ENCODE measurements around the gene SUGCT. TPM values are rescaled to one million over a fixed set of nuclear protein-coding genes. Genes with fewer than 3 reads are reported as not detected.

SUGCT gene
- total RNA-seq, 1 experiment from 2014 or later, result 1.6 TPM

DNA sequence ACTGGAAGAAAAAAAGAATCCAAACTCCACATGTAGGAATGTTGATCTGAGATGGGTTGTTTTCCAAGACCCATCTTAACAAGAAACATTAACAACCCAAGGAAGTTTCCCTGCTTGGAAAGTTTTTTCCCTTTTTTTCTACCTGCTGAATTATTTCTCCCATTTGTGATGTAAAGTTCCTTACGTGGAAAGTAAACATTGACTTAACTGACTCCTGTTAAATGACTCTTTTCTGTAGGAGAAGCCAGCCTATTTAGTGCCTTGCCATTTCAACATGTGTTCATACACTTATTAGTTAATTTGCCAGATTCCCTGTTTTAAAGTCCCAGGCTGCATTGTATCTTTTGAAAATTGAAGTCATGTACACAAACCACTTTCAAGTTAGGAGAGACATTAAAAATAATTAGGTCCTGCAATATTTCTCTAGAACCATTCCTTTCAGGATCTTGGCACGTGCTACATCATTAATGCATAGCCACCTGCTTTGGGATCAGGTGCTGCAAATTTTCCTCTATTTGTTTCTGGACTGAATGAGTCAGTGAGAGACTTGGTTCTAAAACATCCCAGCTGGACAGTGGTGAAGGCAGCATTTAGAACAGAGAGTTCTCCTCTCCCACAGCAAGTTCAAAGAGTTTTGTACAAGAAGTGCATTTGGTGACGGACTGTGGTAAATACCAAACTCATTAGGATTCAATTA is 698.5 kb downstream of the SUGCT start:
- no peak for DNase-seq
- no TSS peak for BruUV-seq (replicated peaks)
- H3K4me3 Mint-ChIP-seq (ENCODE audit: low read depth, unreplicated experiment), result no peak overlapping the region
- no peaks in the 10 kb centered on the region for H3K36me3 Mint-ChIP-seq (ENCODE audit: insufficient read depth, unreplicated experiment)
- intact Hi-C loops (cut with micrococcal nuclease; ENCODE audit: unreplicated experiment), result loop anchor here (5.0 kb wide), 2 partner anchors 214 to 864 kb away; no protein-coding TSS in a partner anchor
- no peaks in the 10 kb centered on the region for H3K27me3 Mint-ChIP-seq (ENCODE audit: unreplicated experiment)
- H3K4me1 Mint-ChIP-seq (ENCODE audit: low read depth, unreplicated experiment), result peaks cover 6% of the 10 kb centered on the region
- CTCF ChIA-PET, result interaction anchor here (0.6 kb wide), 1 partner anchor 522 kb away, joined by 4 read pairs; no protein-coding TSS in a partner anchor
- no peaks in the 10 kb centered on the region for H3K9me3 Mint-ChIP-seq (ENCODE audit: low read depth, unreplicated experiment)
- TF ChIP-seq CTCF (IDR thresholded peaks at IDR 0.05; ENCODE audit: unreplicated experiment), result no peak
- H3K27ac Mint-ChIP-seq (ENCODE audit: unreplicated experiment), result no peak overlapping the region

GRCh38 chr7:40833888-40834234 is 699.1 kb downstream of the SUGCT start:
- CTCF ChIA-PET, result interaction anchor here (0.6 kb wide), 1 partner anchor 522 kb away, joined by 4 read pairs; no protein-coding TSS in a partner anchor
- H3K27ac Mint-ChIP-seq (ENCODE audit: unreplicated experiment), result no peak overlapping the region
- intact Hi-C loops (cut with micrococcal nuclease; ENCODE audit: unreplicated experiment), result loop anchor here (5.0 kb wide), 2 partner anchors 213 to 863 kb away; no protein-coding TSS in a partner anchor
- H3K36me3 Mint-ChIP-seq (ENCODE audit: insufficient read depth, unreplicated experiment), result no peaks in the 10 kb centered on the region
- H3K4me1 Mint-ChIP-seq (ENCODE audit: low read depth, unreplicated experiment), result peaks cover 6% of the 10 kb centered on the region
- peak; percentile 24 for DNase-seq
- TF ChIP-seq CTCF (IDR thresholded peaks at IDR 0.05; ENCODE audit: unreplicated experiment), result no peak
- no TSS peak for BruUV-seq (replicated peaks)
- H3K27me3 Mint-ChIP-seq (ENCODE audit: unreplicated experiment), result no peaks in the 10 kb centered on the region
- no peak overlapping the region for H3K4me3 Mint-ChIP-seq (ENCODE audit: low read depth, unreplicated experiment)
- no peaks in the 10 kb centered on the region for H3K9me3 Mint-ChIP-seq (ENCODE audit: low read depth, unreplicated experiment)

DNA sequence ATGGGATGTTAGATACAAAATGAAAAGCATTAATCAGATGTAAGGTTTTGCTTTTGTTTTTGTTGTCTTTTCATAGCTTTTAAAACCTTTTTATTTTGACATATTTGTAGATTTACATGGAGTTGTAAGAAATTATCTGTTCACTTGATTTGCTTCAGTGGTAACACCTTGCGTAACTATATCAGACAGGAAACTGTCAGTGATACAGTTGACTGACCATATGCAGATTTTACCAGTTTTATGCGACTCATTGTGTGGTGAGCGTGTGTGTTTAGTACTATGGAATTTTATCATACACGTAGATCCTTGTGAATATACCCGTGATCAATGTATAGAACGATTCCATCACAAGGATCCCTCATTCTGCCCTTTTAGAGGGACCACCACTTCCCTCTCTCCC is 701.4 kb downstream of the SUGCT start:
- TF ChIP-seq CTCF (IDR thresholded peaks at IDR 0.05; ENCODE audit: unreplicated experiment), result no peak
- Mint-ChIP-seq H3K4me1 (ENCODE audit: low read depth, unreplicated experiment) (peaks cover 6% of the 10 kb centered on the region), H3K9me3 (ENCODE audit: low read depth, unreplicated experiment) (peaks cover 4% of the 10 kb centered on the region), H3K27ac (ENCODE audit: unreplicated experiment) (no peak overlapping the region), H3K4me3 (ENCODE audit: low read depth, unreplicated experiment) (no peak overlapping the region), H3K36me3 (ENCODE audit: insufficient read depth, unreplicated experiment) (no peaks in the 10 kb centered on the region), H3K27me3 (ENCODE audit: unreplicated experiment) (no peaks in the 10 kb centered on the region)
- intact Hi-C loops (cut with micrococcal nuclease; ENCODE audit: unreplicated experiment), result no loop called here
- CTCF ChIA-PET, result no interaction called here
- DNase-seq, result no peak
- BruUV-seq (replicated peaks), result no TSS peak

- Mint-ChIP-seq H3K9me3 (ENCODE audit: low read depth, unreplicated experiment) (peaks cover 4% of the 10 kb centered on the region), H3K4me1 (ENCODE audit: low read depth, unreplicated experiment) (no peaks in the 10 kb centered on the region), H3K27me3 (ENCODE audit: unreplicated experiment) (no peaks in the 10 kb centered on the region), H3K27ac (ENCODE audit: unreplicated experiment) (peak overlapping the region; percentile 22), H3K36me3 (ENCODE audit: insufficient read depth, unreplicated experiment) (no peaks in the 10 kb centered on the region), H3K4me3 (ENCODE audit: low read depth, unreplicated experiment) (no peak overlapping the region)
- intact Hi-C loops (cut with micrococcal nuclease; ENCODE audit: unreplicated experiment), result no loop called here
- DNase-seq, result no peak
- no peak for TF ChIP-seq CTCF (IDR thresholded peaks at IDR 0.05; ENCODE audit: unreplicated experiment)
- CTCF ChIA-PET, result no interaction called here
- no TSS peak for BruUV-seq (replicated peaks)
Measured at GRCh38 chr7:40839881-40840280, 705.1 kb downstream of the SUGCT start.

Measured in Calu3 (cell line).